Measurements from ENCODE around the gene E4F1. TPM values are rescaled to one million over a fixed set of nuclear protein-coding genes. Genes with fewer than 3 reads are reported as not detected.

E4F1 gene
- total and polyA plus RNA-seq, 2 of the 8 experiments (the other 6 are each of a cell fraction or from before 2014, with no cell fraction given), result 22.2 to 27.0 TPM

GRCh38 chr16:2270070-2270462, 46.7 kb downstream of the E4F1 start (continued):
- no peak for TF ChIP-seq CHD7 (IDR thresholded peaks at IDR 0.05; ENCODE audit: insufficient replicate concordance, low read length)
- TF ChIP-seq SRF (IDR thresholded peaks at IDR 0.05; ENCODE audit: low read depth, low read length), result no peak
- TF ChIP-seq SP2 (IDR thresholded peaks at IDR 0.05; ENCODE audit: low read length), result no peak
- TF ChIP-seq SIN3A (conservative IDR thresholded peaks at IDR 0.05 in 1 of 2, IDR thresholded peaks at IDR 0.05 in 1 of 2; ENCODE audit: low read depth in 1 of 2, low read length in 2 of 2), result no peak
- TF ChIP-seq HDAC2 (IDR thresholded peaks at IDR 0.05; ENCODE audit: borderline replicate concordance in 1 of 2, low read depth in 2 of 2, low read length in 2 of 2), result no peak
- no peak for TF ChIP-seq RAD21 (IDR thresholded peaks at IDR 0.05 in 1 of 2, conservative IDR thresholded peaks at IDR 0.05 in 1 of 2; ENCODE audit: low read depth in 2 of 2, low read length in 2 of 2)
- no peak for TF ChIP-seq SP1 (IDR thresholded peaks at IDR 0.05; ENCODE audit: low read depth, low read length)
